ENCODE data around the gene S100A6. TPM values are rescaled to one million over a fixed set of nuclear protein-coding genes. Genes with fewer than 3 reads are reported as not detected.

The S100A6 gene
- total RNA-seq, 6 experiments from 2014 or later = 6.6 to 24.0 (median 12.0) TPM

DNA sequence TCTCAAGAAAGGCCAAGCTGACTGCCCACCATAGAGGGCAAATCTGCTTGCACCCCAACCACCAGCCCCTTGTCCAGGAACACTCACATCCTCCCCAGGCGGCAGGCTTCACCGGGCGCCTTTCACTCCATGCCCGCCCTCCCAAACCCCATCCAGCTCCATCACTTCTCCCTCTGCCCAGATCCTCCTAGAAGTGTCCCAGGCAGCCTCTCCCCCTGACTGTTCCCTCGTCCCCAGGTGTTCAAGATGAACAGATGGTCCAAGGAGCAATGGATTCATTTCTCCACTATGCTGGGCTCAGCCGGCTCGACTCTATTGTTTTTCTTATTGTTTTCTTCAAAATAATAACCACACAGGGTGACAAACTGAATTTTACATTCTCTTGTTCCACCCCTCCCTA lies 22.1 kb downstream of the S100A6 start:
- Histone ChIP-seq H3K27ac (no peak overlapping the region), H3K4me1 (no peaks in the 10 kb centered on the region), H3K9me3 (no peaks in the 10 kb centered on the region), H3K4me3 (no peak overlapping the region), H3K36me3 (no peaks in the 10 kb centered on the region), H3K27me3 (no peaks in the 10 kb centered on the region)
- ATAC-seq (no peak), DNase-seq (peak in 1 of 3 donors; percentile 37)
- whole genome bisulfite sequencing (ENCODE audit: insufficient coverage, low coverage, low lambda C conversion rate, missing lambda C conversion rate) = 80% methylated on average over 7 of the region's 7 CpGs
- intact Hi-C loops (cut with DNase I) = loop anchor here (5.0 to 10.0 kb wide), 2 partner anchors 51 to 54 kb away; partner anchors contain the start of gene S100A2 (in 2 of the 2)
- TF ChIP-seq POLR2A (IDR thresholded peaks at IDR 0.05) = no peak
- TF ChIP-seq, protein P1, sequence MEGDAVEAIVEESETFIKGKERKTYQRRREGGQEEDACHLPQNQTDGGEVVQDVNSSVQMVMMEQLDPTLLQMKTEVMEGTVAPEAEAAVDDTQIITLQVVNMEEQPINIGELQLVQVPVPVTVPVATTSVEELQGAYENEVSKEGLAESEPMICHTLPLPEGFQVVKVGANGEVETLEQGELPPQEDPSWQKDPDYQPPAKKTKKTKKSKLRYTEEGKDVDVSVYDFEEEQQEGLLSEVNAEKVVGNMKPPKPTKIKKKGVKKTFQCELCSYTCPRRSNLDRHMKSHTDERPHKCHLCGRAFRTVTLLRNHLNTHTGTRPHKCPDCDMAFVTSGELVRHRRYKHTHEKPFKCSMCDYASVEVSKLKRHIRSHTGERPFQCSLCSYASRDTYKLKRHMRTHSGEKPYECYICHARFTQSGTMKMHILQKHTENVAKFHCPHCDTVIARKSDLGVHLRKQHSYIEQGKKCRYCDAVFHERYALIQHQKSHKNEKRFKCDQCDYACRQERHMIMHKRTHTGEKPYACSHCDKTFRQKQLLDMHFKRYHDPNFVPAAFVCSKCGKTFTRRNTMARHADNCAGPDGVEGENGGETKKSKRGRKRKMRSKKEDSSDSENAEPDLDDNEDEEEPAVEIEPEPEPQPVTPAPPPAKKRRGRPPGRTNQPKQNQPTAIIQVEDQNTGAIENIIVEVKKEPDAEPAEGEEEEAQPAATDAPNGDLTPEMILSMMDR (IDR thresholded peaks at IDR 0.05) = no peak

DNA sequence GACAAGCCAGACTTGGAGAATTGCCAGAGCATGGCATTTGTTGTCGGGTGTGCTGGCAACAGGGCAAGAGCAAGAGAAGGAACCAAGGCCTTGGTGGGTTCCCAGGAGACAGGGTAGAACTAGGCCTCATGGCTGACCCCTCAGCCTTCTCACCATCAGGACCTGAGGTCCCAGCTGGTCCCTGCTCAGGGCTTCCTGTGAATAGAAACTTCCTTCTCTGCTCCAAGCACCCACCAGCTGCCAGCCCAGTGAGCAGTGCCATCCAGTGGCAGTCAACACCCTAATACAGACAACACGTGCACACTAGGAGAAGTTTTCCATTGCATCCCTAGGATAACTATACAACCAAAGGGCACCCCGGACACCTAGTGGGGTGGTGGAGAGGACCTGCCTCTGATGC lies 22.8 kb downstream of the S100A6 start:
- 60% methylated on average over 2 of the region's 3 CpGs for WGBS (ENCODE audit: insufficient coverage, low coverage, low lambda C conversion rate, missing lambda C conversion rate)
- no peak for ATAC-seq

DNA sequence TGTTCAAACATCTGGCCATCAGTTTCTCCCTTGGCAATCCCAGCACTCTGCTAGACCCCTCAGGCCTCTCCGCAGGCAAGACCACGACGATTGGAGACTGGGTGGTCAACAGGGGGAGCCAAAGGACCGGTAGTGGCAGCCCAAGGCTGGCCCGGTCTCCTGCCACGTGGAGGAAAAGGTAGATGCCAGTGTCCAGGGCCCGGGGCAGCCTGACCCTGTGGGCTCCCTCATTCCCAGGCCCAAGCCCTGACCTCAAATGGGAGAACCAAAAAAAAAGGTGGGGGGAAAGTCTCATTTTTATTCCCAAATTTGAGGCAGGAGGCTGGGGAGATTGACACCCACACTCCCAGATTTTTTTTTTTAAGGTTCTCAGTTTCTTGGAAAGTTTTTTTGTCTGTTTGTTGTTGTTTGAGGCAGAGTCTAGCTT lies 24.8 kb downstream of the S100A6 start:
- Histone ChIP-seq H3K9me3 (no peaks in the 10 kb centered on the region), H3K27me3 (no peaks in the 10 kb centered on the region), H3K4me1 (peaks cover 0 to 8% (median 2%) of the 10 kb centered on the region in 4 donors), H3K36me3 (no peaks in the 10 kb centered on the region), H3K4me3 (no peak overlapping the region), H3K27ac (no peak overlapping the region)
- intact Hi-C loops (cut with DNase I) = loop anchor here (5.0 to 10.0 kb wide), 2 partner anchors 54 to 56 kb away; partner anchors contain the start of gene S100A2 (in 2 of the 2)
- peak; percentile 80 to 84 (median 83) for DNase-seq
- no peak for TF ChIP-seq POLR2A (IDR thresholded peaks at IDR 0.05)
- TF ChIP-seq, protein P1 (IDR thresholded peaks at IDR 0.05) = peak; percentile 78 to 90 (median 83)
- peak; percentile 80 to 90 (median 86) for ATAC-seq
- 0% methylated on average over 1 of the region's 7 CpGs for WGBS (ENCODE audit: insufficient coverage, low coverage, low lambda C conversion rate, missing lambda C conversion rate)

More for the DNA sequence above, 22.8 kb downstream of the S100A6 start:
- H3K4me1 ChIP-seq = no peaks in the 10 kb centered on the region
- no peak overlapping the region for H3K4me3 ChIP-seq
- no peaks in the 10 kb centered on the region for H3K27me3 ChIP-seq
- intact Hi-C loops (cut with DNase I) = loop anchor here (5.0 to 10.0 kb wide), 2 partner anchors 52 to 54 kb away; partner anchors contain the start of gene S100A2 (in 2 of the 2)
- TF ChIP-seq POLR2A (IDR thresholded peaks at IDR 0.05) = no peak
- TF ChIP-seq, protein P1 (IDR thresholded peaks at IDR 0.05) = no peak
- no peaks in the 10 kb centered on the region for H3K36me3 ChIP-seq
- peak in 1 of 3 donors; percentile 42 for DNase-seq
- no peak overlapping the region for H3K27ac ChIP-seq
- H3K9me3 ChIP-seq = no peaks in the 10 kb centered on the region

DNA sequence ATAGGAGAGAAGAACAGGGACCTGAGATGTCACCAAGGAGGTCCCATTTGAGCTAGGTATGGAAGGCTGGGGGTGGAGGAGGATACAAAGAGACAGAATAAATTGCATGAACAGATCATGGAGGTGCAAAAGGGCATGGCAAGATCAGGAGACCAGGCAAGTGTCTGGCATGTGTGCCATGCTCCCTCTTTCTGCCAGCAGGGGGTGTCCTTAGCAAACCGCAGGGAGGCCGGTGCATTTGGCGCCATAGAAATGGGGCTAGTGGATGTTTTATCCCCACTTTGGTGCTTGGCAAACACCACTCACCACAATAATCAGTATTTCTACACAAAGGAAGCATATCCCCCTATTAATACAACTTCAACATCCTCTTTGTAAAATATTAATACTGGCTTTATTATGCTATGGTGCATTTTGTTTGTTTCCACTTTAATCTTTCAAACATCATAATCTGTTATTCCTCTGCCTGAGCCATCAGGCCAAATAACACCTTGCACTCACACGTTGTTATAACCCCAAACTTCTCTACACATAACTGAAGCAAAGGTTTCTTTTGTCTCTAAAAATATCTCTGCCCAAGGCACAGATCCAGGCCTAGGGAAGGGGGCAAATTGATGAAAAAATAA lies 25.9 kb downstream of the S100A6 start:
- Histone ChIP-seq H3K4me3 (no peak overlapping the region), H3K27ac (no peak overlapping the region), H3K9me3 (no peaks in the 10 kb centered on the region), H3K36me3 (no peaks in the 10 kb centered on the region), H3K27me3 (no peaks in the 10 kb centered on the region), H3K4me1 (peaks cover 0 to 8% (median 2%) of the 10 kb centered on the region in 4 donors)
- DNase-seq (no peak), ATAC-seq (peak in 2 of 4 donors; percentile 14 to 48)
- 40% methylated on average over 4 of the region's 4 CpGs for WGBS (ENCODE audit: insufficient coverage, low coverage, low lambda C conversion rate, missing lambda C conversion rate)
- TF ChIP-seq POLR2A (IDR thresholded peaks at IDR 0.05) = no peak
- TF ChIP-seq, protein P1 (IDR thresholded peaks at IDR 0.05) = peak; percentile 29 to 48 (median 40)
- intact Hi-C loops (cut with DNase I) = loop anchor here (5.0 to 10.0 kb wide), 2 partner anchors 55 to 57 kb away; partner anchors contain the start of gene S100A2 (in 2 of the 2)

Data from right lobe of liver (tissue), 6 donors.